ENCODE measurements around the gene OAS2.

Gene OAS2

DNA sequence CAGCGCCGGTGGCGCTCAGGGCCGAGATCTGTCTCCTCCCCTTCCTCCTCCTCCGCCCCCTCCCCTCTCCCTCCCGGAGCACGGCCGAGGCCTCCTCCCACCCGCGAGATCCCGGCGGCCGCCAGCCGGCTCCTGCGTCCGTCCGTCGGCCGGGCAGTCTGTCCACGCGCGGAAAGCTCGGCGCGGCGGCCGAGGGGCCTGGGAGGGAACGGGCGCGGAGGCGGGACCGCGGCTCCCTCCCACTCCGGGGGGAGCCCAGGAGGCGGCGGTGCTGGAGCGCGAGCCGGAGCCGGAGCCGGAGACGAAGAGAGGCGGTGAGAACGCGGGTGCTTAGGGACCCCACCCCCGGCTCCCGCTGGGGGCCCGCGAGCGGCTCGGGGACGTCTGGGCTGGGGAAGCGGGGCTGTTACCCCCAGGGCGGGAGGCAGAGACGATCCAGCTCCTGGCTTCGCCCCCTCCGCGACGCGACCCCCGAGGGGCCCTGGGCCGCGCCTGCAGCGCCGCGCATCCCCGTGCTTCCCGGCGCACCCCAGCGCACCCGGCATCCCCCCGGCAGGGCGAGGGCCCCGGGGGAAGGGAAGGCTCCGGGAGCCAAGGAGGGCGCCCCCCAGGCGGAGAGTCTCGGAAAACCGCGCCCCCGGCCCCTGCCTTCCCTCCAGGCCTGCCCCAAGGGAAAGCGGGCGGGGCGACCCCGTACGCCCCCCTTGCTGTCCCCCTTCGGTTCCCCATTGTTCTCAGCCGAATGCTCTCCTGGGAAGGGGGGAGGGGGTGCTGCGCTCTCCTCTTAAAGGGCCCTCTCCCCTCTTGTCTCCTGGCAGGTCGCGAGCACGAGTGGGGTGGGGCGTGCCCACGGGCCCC lies 78.5 kb downstream of the OAS2 start, which contains the start of gene DTX1:
Gene DTX1 (plus strand): TSS at position 100 of the 858 bp plus-strand sequence. CDS start 1,463 bp downstream, outside the sequence.
- FAIRE-seq = no peak
- DNase-seq (ENCODE audit: insufficient read length, low spot score) = no peak

DNA sequence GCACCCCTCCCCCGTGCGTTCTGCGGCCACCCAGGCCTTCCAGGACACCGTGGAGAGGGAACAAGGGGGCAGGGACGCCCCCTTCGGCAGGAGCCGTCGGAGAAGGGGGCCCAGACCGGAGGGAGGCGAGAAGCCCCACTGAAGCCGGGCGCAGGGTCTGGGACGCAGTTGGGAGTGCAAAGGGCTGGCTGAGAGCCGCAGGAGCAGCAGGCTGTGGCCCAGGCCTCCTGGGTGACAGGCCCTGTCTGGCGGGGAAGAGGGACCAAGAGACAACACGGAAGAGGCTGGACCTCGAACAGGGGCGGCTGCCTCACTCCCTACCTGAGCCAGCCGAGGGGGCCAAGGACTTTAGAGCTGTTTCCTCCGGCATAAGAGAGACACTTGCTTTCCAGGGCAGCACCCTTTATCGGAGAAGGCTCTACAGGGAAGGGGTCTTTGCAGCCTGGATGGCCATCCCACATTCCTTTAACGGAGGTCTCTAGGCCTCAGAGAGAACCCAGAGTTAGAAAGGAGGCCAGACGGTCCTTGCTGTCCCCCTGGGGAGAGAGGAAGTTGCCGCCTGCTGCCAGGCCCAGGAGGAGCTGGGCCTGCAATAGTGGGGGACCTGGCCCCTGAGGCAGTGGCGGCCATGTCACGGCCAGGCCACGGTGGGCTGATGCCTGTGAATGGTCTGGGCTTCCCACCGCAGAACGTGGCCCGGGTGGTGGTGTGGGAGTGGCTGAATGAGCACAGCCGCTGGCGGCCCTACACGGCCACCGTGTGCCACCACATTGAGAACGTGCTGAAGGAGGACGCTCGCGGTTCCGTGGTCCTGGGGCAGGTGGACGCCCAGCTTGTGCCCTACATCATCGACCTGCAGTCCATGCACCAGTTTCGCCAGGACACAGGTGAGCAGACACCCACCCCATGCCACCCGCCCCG lies 79.5 kb downstream of the OAS2 start:
- FAIRE-seq (no peak), DNase-seq (ENCODE audit: insufficient read length, low spot score) (no peak)

DNA sequence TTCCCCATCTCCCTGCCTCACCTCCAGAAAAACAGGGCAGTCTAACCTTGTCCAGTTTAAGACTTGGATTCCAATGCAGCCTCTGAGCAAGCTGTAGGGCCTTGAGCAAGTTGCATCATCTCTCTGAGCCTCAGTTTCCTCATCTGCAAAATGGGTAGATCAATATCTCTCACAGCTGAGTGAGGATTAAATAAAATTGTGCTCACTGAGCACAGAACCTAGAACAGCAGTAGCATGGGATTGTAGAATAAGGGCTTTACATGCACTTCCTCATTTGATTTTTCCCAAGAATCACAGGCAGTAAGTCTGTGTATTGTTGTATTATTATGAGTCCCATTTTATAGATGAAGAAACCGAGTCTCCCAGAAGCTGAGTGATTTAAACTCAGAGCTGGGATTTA lies 80.2 kb downstream of the OAS2 start:
- FAIRE-seq = no peak
- no peak for DNase-seq (ENCODE audit: insufficient read length, low spot score)

DNA sequence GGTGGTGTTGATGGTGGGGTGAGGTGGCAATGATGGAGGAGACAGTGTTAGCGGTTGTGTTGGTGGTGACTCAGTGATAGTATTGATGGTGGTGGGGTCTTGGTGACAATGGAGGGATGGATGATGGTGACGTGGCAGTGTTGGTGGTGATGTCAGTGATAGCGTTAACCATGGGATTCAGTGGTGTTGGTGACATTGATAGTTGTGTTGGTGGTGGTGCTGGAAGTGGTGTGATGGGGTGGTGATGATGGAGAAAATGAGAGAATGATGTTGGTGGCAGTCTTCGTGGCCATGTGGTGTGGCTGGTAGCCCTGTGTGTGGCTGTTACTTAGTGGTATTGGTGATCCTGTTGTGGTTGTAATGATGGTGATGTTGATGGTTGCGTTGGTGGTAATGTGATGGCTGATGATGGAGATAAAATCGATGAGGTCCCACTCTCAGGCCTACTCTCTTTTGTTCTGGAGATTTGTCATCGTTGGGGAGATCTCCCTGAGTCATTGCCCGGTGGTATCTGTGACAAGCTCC lies 80.8 kb downstream of the OAS2 start:
- no peak for DNase-seq (ENCODE audit: insufficient read length, low spot score)
- FAIRE-seq = peak; percentile 62

DNA sequence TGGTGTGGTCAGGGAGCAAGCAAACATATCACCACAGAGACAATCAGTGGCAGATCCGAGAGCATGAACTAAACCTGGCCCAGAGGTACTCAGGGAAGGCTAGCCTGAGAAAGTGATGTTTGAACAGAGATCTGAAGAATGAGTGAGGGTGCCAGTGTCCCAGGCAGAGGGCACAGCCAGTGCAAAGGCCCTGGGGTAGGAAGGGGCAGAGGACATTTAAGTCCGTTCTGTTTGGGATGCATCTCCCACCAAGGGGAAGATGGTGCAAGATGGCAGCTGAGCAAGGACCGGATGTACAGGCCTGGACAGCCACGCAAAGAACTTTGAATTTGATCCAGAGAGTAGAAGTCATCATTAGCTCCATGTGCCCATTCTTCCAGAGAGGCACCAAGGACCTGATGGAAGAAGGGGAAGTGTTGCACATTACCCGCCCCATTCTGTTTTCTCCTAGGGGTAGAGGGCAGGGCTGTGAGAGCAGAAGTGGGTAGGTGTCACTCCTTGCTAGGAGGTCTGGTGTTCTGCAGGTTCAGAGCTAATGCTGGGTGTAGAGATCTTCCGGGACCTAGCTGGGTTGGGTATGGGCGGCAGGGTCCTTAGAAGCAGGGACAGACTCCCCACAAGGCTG lies 82.1 kb downstream of the OAS2 start:
- FAIRE-seq (no peak), DNase-seq (ENCODE audit: insufficient read length, low spot score) (no peak)

DNA sequence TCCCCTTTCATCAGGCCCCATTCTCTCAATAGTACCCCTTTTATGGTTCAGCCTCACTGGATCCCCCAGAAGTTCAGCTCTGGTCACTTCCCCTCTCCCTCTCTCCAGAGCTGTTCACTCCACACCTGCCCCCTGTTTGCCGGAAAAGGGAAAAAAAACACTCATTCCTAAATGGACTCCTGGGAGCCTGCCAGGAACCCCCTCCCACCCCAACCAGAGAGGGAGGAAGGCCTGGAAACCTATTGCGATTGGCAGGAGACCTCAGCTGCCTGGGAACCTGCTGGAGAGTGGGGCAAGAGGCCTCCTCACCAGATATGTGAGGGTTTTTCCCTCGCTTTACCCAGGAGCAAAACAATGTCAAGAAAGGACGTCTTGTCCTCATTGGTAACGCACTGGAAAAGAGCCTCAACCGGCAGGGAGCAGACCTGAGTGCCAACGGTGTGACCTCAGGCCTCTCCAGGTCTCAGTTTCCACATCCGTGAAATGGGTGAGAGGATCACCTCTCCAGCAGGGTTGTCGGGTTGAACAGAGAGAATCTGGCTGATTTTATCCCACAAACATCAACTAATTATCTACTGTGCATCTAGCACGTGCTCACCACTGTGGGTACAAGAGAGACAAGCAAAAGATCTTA lies 82.9 kb downstream of the OAS2 start:
- DNase-seq (ENCODE audit: insufficient read length, low spot score) (no peak), FAIRE-seq (no peak)
